ENCODE results near the gene TTC23.

Gene TTC23

DNA sequence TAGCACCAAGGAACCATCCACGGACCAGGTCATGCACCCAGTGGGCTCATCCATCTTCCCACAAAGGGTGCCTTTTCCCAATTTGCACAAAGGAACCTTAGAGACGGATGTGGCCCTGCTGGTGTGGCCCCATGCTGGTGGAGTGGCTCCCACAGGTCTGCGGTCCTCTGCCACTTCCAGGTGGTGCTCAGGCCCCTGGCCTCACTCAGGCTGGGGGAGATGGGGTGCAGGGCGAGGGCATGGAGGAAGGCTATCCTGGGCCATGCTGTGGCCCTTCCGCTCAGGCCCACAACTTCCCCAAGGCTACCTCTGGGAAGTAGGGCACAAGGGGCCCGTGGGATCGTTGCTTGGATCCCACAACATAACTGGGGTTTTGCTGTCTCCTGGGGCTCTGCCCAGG lies 149.7 kb downstream of the TTC23 start:
- no peak for DNase-seq

DNA sequence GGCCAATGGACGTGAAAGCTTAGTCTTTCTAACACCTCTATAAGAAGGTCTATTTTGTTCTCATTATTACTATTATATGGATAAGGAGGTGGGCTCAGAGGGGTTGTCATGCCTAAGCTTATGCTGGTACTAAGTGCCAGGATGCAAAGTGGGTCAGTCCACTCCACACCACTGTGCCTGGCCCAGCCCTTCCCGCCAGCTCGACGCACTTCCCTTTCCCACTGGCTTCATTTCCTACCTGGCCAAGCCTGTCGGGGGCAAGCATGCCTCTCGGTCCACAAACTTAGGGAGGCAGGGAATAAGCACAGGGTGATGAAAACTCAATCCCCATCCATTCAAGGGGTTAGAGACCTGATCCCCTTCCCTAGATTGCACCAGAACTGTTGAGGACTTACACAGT lies 150.4 kb downstream of the TTC23 start:
- no peak for DNase-seq

DNA sequence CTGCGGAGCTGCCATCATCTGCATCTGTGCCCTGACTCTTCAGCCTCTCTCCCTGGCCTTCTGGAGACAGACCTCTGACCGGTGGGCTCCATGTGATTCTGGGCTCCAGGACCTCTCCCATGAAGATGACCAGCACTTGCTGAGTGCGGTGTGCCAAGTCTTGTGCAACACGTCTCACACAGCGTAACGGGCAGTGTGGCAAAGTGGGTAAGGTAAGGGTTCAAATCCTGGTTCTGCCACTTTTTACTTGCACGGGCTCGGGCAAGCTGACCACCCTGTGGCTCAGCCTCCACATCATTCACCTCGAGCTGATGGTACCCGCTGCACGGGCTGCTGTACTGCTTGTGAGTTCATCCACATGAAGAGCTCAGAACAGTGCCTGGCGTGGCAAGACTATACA lies 151.0 kb downstream of the TTC23 start:
- no peak for DNase-seq

DNA sequence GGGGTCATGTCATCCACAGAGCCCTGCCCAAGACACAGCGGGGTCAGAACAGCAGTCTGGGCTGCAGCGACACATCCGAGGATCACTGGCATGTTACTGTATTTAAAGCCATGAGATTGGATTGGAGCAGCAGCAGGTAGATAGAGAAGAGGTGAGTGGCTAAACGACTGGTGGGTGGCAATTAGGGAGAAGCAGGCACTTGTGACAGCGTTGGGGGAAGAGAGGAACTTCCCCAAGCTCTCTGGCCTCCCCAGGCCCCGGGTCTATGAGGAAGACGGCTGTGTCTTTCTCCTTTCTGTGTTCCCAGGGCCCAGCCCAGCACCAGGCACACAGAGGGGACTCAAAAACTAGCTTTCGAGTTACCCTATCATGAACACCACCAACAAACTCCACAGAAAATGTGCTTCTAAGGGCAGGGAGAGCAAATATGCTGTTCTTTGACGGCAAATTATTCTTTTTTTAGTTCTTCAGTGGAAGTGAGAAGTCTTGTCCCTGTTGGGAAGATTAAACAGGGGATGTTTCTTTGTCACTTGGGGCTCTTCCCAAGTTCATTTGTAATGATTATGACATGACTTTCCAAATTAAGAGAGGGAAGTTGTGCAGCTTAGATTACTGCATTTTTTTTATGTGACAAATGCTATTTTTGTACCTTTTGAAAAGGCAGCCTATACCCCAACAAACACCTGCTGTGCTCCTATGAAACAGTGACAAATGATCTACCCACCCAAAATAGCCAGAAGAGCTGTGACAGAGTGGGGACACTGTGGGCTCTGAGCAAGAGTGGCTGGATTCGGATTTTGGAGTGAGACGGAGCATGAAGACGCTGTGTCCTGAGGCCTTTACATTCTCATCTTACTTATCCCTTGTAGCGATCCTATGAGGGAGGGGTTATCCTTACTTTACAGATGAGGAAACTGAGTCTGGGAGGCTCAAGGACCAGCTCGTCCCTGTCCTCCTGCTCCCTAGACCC lies 151.7 kb downstream of the TTC23 start:
- no peak for DNase-seq

DNA sequence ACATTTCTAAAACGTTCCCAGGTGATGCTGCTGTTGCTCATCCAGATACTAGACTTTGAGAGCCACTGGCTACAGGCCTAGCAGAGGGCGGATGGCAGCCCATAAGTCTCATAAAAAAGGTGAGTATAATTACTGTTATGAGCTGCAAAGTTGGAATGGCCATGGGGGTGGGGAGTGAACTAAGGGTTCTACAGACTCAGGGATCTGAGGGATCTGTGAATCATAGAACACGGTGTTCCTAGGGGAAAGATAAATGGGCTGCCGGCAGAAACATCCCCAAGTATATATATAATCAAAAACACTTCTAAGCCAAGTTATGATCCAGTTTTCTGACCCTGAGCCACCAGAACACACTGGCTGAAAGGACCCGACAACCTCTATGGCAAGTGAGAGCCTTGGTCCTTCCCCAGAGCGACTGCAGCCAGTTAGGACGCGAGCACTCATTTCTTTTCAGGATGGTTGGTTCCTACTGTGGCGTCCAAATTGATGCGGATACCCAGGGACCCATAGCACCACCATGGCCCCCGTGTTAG lies 152.4 kb downstream of the TTC23 start:
- DNase-seq, result no peak

DNA sequence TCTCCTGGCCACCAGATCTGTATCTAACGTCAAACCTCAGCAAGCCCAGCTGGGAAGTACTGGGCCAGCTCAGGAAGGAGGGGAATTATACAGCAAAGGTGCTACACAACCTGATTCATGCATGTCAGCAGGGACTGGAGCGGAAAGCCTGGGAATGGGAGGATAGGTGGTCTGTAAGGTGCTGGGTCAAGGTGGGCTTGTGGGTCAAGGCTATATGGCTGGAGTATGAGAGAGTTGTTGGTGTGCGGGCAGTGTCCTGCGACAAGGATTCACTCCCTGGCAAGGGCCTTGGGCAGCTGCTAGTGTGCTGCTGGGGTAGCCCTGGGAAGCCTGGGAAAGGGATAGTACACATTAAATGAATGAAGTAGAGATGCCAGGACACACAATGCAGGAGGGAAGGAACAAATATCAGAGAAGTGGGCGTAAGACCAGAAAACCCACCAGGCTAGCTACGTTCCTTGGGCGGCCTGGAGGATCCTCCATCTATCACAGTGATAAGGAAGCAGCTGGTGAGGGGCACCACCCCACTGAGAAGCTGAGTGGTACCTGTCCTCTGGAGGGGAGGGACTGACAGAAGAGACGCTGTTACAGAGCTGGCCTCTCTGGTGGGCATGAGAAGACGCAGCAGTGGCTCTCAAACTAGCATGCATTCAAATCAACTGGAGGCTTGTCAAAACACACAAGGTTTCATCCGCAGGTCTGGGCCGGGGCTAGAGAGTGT lies 153.0 kb downstream of the TTC23 start:
- no peak for DNase-seq

DNA sequence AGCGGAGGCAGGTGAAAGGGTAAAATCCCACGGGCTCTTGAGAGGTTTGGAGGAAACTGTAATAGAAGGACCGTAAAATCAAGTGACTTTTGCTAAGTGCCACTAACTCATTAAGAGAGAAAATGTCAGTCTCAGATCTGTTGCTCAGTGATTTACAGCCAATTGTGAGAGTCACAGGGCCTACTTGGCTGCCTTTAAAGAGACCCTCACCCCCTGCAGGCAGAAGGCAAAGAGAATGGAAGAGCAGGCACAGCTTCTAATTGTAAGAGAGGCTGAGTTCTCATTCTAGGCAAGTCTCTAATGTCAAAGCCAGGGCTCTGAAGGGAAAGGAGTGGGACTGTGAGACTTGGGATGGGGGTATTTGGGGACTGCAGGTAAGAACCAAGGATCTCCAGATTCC lies 153.8 kb downstream of the TTC23 start:
- DNase-seq, result no peak

DNA sequence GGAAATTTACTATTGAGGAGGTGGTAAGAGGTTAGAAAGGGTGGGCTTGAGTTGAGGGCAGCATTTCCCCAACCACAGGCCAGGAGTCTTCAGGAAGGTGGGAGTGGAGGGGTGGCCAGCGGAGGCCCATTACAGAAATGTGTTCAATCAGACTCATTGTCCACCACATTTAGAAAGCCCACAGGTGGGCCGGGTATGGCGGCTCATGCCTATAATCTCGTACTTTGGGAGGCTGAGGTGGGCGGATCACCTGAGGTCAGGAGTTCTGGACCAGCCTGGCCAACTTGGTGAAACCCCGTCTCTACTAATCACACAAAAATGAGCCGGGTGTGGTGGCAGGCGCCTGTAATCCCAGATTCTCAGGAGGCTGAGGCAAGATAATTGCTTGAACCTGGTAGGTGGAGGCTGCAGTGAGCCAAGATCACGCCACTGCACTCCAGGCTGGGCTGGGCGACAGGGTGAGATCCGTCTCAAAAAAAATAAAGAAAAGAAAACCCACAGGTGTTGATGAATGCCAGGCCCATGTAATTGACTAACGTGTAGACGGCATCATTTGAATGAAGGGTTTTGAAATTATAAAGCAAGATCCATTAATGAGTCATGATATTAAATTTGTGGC lies 156.7 kb downstream of the TTC23 start:
- no peak for DNase-seq

DNA sequence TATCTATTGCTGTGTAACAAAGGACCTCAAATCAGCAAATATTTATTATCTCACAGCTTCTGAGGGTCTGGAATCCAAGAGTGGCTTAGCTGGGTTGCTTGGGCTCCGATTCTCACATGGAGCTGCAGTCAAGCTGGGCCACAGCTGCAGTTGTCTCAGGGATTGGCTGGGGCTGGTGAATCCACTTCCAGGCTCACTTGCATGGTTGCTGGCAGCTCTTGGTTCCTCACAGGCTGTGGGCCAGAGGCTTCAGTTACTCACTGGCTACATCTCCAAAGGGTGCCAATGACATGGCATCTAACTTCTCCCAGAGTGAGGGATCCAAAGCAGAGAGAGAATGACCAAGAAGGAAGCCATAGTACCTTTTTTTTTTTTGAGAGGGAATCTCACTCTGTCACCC lies 158.4 kb downstream of the TTC23 start:
- DNase-seq, result no peak

DNA sequence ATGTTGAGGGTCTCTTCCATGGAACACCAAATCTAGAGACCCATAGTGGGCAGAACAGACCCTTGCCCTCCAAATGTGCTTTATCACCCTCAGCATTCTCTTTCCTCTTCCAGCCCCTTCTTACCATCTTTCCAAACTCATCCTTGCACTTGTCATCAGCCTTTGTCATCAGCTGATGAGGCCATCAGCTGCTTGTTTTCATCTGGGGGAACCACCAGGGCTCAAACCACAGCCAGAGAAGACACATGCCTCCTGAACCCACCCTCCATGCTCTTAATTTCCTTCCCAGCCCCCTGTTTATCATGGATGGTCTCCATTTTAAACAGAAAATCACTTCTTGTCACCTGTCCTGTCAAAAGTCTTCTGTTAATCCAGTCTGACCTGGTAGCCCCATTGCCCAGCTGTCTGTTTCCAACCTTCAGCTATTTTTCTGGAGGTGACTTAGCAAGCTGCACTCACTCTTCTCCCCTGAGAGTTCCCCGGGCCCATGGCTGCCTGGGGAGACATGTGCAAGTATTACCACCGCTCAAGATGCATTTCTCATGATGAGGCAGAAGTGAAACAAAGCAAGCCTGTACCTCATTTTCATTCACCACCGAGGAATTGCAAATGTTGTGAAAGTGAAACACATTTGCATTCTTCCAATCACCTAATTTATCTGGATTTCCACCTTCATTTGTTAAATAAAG lies 159.2 kb downstream of the TTC23 start:
- DNase-seq, result peak; percentile 50

DNA sequence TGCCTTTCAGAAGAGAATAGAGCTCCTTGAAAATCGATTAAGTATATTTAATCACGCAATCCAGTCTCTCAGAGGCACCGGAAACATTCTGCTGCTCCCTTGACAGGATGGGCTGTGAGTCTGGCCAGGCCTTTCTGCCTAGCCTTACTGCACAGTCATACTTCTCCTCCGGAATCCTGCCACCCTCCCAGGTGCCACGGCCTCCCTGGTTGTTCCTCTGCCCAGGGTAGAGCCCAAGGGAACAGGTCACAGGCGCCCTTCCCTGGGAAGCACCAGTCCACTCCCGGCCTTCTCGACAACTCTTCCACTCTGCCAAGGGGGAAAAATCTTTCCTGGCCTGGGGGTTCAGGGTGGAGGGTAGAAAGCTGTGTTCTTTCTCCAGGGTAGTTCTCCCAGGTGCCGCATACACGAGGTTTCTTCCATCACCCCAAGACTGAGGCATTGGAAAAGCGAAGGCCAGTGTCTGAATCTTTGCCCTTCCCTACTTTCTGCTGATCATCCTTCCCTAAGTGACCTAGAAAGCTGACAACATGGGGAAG lies 161.9 kb downstream of the TTC23 start:
- DNase-seq, result no peak

DNA sequence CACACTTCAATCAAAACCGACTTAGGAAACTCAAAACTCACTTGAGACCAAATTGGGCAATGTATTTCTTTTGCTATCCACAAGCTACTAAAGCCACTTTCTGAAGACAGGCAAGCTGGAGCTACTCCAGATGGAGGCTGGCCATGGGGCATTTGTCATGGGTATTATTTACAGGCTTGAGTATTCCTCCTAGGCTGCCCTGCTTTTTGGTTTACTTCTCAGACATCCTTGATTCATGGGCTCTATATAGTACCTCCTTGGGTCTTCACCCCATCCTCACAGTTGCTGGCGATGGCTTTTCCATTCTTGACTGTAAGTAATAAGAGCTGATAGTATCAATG lies 163.1 kb downstream of the TTC23 start:
- no peak for DNase-seq

All from suppressor macrophage treated with lipopolysaccharide for 4 hours (primary cell).